Activated T-cell treated with anti-CD3 and anti-CD28 coated beads, Interleukin-2, amount 50 U/mL, for 4 hours (primary cell): ENCODE results near the gene GIMAP8. TPM values are rescaled to one million over a fixed set of nuclear protein-coding genes. Genes with fewer than 3 reads are reported as not detected.
A peak's percentile ranks its signal among the peaks of the same experiment; 100 is the strongest.
"Not testable (repeated sequence)": the region's sequence is repeated elsewhere in the genome, so short reads cannot be mapped to it uniquely, and the experiment has no call there.

Experiments
- ATAC-seq, 2 donors: fragments of 200-7000 bp; cut with Tn5 transposase; one replicate each; pipeline ENCODE4 v1.10.0; 2021
- DNase-seq: peaks from one replicate; pipeline ENCODE4 v3.0.0-alpha.2; 2020
- H3K27me3 Mint-ChIP-seq: one replicate; pipeline ENCODE4 v1.8.0; 2021; ENCODE audit warnings: low read depth, mixed read lengths
- H3K36me3 Mint-ChIP-seq: one replicate; pipeline ENCODE4 v1.8.0; 2022; ENCODE audit warnings: mixed read lengths; ENCODE audit not compliant: insufficient read depth
- H3K4me1 Mint-ChIP-seq: one replicate; pipeline ENCODE4 v1.8.0; 2021; ENCODE audit warnings: low read depth, mixed read lengths
- H3K4me3 Mint-ChIP-seq: one replicate; pipeline ENCODE4 v1.8.0; 2021; ENCODE audit warnings: mild to moderate bottlenecking, moderate library complexity, mixed read lengths
- H3K9me3 Mint-ChIP-seq: one replicate; pipeline ENCODE4 v1.8.0; 2021; ENCODE audit warnings: mixed read lengths
- total RNA-seq, 3 donors: library from RNA; stranded (reverse); gene quantifications; one replicate each; pipeline ENCODE4 v1.2.1, GENCODE V29; 2021

GIMAP8 gene
- total RNA-seq, 3 donors from 2014 or later: 3.5 to 4.0 (median 3.6) TPM

GRCh38 chr7:150515248-150516147, 65.1 kb downstream of the GIMAP8 start:
- no peaks in the 10 kb centered on the region for H3K27me3 Mint-ChIP-seq
- peak; percentile 13 to 23 for ATAC-seq

GRCh38 chr7:150516956-150517745, 66.7 kb downstream of the GIMAP8 start:
- no peaks in the 10 kb centered on the region for H3K9me3 Mint-ChIP-seq
- peaks cover 48% of the 10 kb centered on the region for H3K4me1 Mint-ChIP-seq
- H3K36me3 Mint-ChIP-seq: peaks cover 22% of the 10 kb centered on the region
- H3K4me3 Mint-ChIP-seq: peak overlapping the region; percentile 95
- DNase-seq (no peak), ATAC-seq (no peak)
- no peaks in the 10 kb centered on the region for H3K27me3 Mint-ChIP-seq

More at GRCh38 chr7:150515248-150516147, 65.1 kb downstream of the GIMAP8 start:
- H3K9me3 Mint-ChIP-seq: peaks cover 7% of the 10 kb centered on the region
- H3K4me3 Mint-ChIP-seq: peak overlapping the region; percentile 95
- H3K4me1 Mint-ChIP-seq: peaks cover 54% of the 10 kb centered on the region
- H3K36me3 Mint-ChIP-seq: peaks cover 14% of the 10 kb centered on the region
- no peak for DNase-seq

GRCh38 chr7:150519310-150519709, 68.9 kb downstream of the GIMAP8 start:
- H3K4me3 Mint-ChIP-seq: peak overlapping the region; percentile 82
- peaks cover 44% of the 10 kb centered on the region for H3K4me1 Mint-ChIP-seq
- peaks cover 28% of the 10 kb centered on the region for H3K36me3 Mint-ChIP-seq
- H3K27me3 Mint-ChIP-seq: no peaks in the 10 kb centered on the region
- ATAC-seq (no peak), DNase-seq (no peak)
- peaks cover 5% of the 10 kb centered on the region for H3K9me3 Mint-ChIP-seq

- Mint-ChIP-seq H3K27me3 (no peaks in the 10 kb centered on the region), H3K4me1 (peaks cover 49% of the 10 kb centered on the region), H3K36me3 (peaks cover 28% of the 10 kb centered on the region), H3K4me3 (peak overlapping the region; percentile 82), H3K9me3 (peaks cover 11% of the 10 kb centered on the region)
- DNase-seq: no peak
- ATAC-seq: peak; percentile 39 to 44
Measured at GRCh38 chr7:150520145-150520544, 69.7 kb downstream of the GIMAP8 start.

- peak overlapping the region; percentile 49 for H3K4me3 Mint-ChIP-seq
- peaks cover 28% of the 10 kb centered on the region for H3K36me3 Mint-ChIP-seq
- not testable (repeated sequence) for ATAC-seq, H3K27me3 Mint-ChIP-seq, DNase-seq
- peaks cover 65% of the 10 kb centered on the region for H3K4me1 Mint-ChIP-seq
- H3K9me3 Mint-ChIP-seq: peaks cover 31% of the 10 kb centered on the region
Measured at GRCh38 chr7:150522931-150523330, 72.5 kb downstream of the GIMAP8 start.

GRCh38 chr7:150524018-150524417, 73.6 kb downstream of the GIMAP8 start:
- ATAC-seq (no peak), DNase-seq (no peak)
- peaks cover 33% of the 10 kb centered on the region for H3K36me3 Mint-ChIP-seq
- no peaks in the 10 kb centered on the region for H3K27me3 Mint-ChIP-seq
- H3K4me3 Mint-ChIP-seq: no peak overlapping the region
- peaks cover 57% of the 10 kb centered on the region for H3K4me1 Mint-ChIP-seq
- H3K9me3 Mint-ChIP-seq: peaks cover 42% of the 10 kb centered on the region

Other genes with a start within 250 kb of the GIMAP8 start
- 10 to 100 TPM; 24.5 to 29.4 (median 26.1) TPM for gene LRRC61, start 127.3 kb upstream of the GIMAP8 start, total RNA-seq
- 1 to 10 TPM; 5.1 to 7.0 (median 5.5) TPM for gene ACTR3C, start 127.1 kb upstream of the GIMAP8 start, total RNA-seq
- gene RARRES2, start 109.0 kb upstream of the GIMAP8 start, total RNA-seq: 1 to 10 TPM; 1.2 to 1.4 (median 1.3) TPM
- gene REPIN1, start 81.8 kb upstream of the GIMAP8 start, total RNA-seq: 10 to 100 TPM; 54.7 to 68.4 (median 62.6) TPM
- 1 to 10 TPM; 3.4 to 4.5 (median 4.2) TPM for gene ZNF775, start 71.3 kb upstream of the GIMAP8 start, total RNA-seq
- 10 to 100 TPM; 23.9 to 28.3 (median 25.0) TPM for gene GIMAP7, start 64.2 kb downstream of the GIMAP8 start, total RNA-seq
- 10 to 100 TPM; 10.1 to 11.1 (median 11.1) TPM for gene GIMAP4, start 116.8 kb downstream of the GIMAP8 start, total RNA-seq
- 10 to 100 TPM; 14.8 to 20.0 (median 18.1) TPM for gene GIMAP6, start 181.8 kb downstream of the GIMAP8 start, total RNA-seq
- 10 to 100 TPM; 19.7 to 22.7 (median 19.8) TPM for gene GIMAP2, start 235.1 kb downstream of the GIMAP8 start, total RNA-seq